Sigmoid colon (tissue), 4 donors: Measurements from ENCODE around the gene TMEM138.

ENCODE experiments used
- POLR2A ChIP-seq, 2 donors: fragments of 450-650 bp; IDR thresholded peaks; one replicate each; pipeline ENCODE4 v1.6.1; 2016; ENCODE audit warnings: antibody characterized with exemption in 2 of 2, mild to moderate bottlenecking in 2 of 2, moderate library complexity in 2 of 2
- POLR2AphosphoS5 ChIP-seq, 4 donors: sonication (generic); formaldehyde crosslinking; IDR thresholded peaks; one replicate each; pipeline ENCODE4 v1.6.1; 2017; ENCODE audit warnings: antibody characterized with exemption in 4 of 4
- TF ChIP-seq, protein P1 (sequence below), 4 experiments: fragments of 450-650 bp in 3 of 4; fragments of 200-600 bp in 1 of 4; IDR thresholded peaks; one replicate each; pipeline ENCODE4 v1.5.1; 2016 to 2019; ENCODE audit warnings: antibody characterized with exemption in 4 of 4, mild to moderate bottlenecking in 3 of 4, moderate library complexity in 2 of 4

GRCh38 chr11:61375761-61376108, 13.6 kb downstream of the TMEM138 start:
- TF ChIP-seq, protein P1, sequence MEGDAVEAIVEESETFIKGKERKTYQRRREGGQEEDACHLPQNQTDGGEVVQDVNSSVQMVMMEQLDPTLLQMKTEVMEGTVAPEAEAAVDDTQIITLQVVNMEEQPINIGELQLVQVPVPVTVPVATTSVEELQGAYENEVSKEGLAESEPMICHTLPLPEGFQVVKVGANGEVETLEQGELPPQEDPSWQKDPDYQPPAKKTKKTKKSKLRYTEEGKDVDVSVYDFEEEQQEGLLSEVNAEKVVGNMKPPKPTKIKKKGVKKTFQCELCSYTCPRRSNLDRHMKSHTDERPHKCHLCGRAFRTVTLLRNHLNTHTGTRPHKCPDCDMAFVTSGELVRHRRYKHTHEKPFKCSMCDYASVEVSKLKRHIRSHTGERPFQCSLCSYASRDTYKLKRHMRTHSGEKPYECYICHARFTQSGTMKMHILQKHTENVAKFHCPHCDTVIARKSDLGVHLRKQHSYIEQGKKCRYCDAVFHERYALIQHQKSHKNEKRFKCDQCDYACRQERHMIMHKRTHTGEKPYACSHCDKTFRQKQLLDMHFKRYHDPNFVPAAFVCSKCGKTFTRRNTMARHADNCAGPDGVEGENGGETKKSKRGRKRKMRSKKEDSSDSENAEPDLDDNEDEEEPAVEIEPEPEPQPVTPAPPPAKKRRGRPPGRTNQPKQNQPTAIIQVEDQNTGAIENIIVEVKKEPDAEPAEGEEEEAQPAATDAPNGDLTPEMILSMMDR (IDR thresholded peaks at IDR 0.05), result no peak
- TF ChIP-seq POLR2AphosphoS5 (IDR thresholded peaks at IDR 0.05), result no peak
- TF ChIP-seq POLR2A (IDR thresholded peaks at IDR 0.05), result no peak
